Ascending aorta (tissue), 2 donors: ENCODE results near the gene CFAP410. TPM values are rescaled to one million over a fixed set of nuclear protein-coding genes. Genes with fewer than 3 reads are reported as not detected.

Experiments used
- DNase-seq, 2 donors: peaks; one replicate each; pipeline ENCODE4 v3.0.0-alpha.2; 2019; ENCODE audit warnings: low spot score in 2 of 2
- H3K27ac ChIP-seq, 2 donors: fragments of 200-600 bp; sonication (generic); one replicate each; pipeline ENCODE4 v1.5.1; 2016 to 2017; ENCODE audit warnings: mild to moderate bottlenecking in 1 of 2
- H3K27me3 ChIP-seq: fragments of 200-600 bp; sonication (generic); one replicate; pipeline ENCODE4 v1.5.1; 2017
- H3K36me3 ChIP-seq, 2 donors: fragments of 200-600 bp; sonication (generic); one replicate each; pipeline ENCODE4 v1.5.1; 2016
- H3K4me1 ChIP-seq, 2 donors: fragments of 200-600 bp; sonication (generic); one replicate each; pipeline ENCODE4 v1.5.1; 2016 to 2017; ENCODE audit warnings: mild to moderate bottlenecking in 1 of 2
- H3K4me3 ChIP-seq, 2 donors: fragments of 200-600 bp; sonication (generic); one replicate each; pipeline ENCODE4 v1.5.1; 2016 to 2017; ENCODE audit warnings: mild to moderate bottlenecking in 1 of 2
- H3K9me3 ChIP-seq, 2 donors: fragments of 200-600 bp; sonication (generic); one replicate each; pipeline ENCODE4 v1.5.1; 2016
- CTCF ChIP-seq, 3 experiments: fragments of 200-600 bp in 2 of 3; fragments of 450-650 bp in 1 of 3; sonication (generic) in 2 of 3; IDR thresholded peaks; one replicate each; pipeline ENCODE4 v1.5.1; 2016 to 2019; ENCODE audit warnings: antibody characterized with exemption in 3 of 3, mild to moderate bottlenecking in 1 of 3, moderate library complexity in 1 of 3
- intact Hi-C: fragments of 100-400 bp; cut with DNase I; formaldehyde crosslinking; loops from one replicate; pipeline ENCODE4 v1.15.1; 2023
- total RNA-seq: library from RNA; depleted of rRNA; stranded (reverse); fragments of >200 nt; gene quantifications from one replicate; pipeline ENCODE4 v1.1.0, GENCODE V29; 2016

The CFAP410 gene
- total RNA-seq, 1 donor from 2014 or later: 68.5 TPM

- TF ChIP-seq CTCF (IDR thresholded peaks at IDR 0.05): no peak
- H3K27ac ChIP-seq: no peak overlapping the region
- H3K36me3 ChIP-seq: no peaks in the 10 kb centered on the region
- H3K27me3 ChIP-seq: no peaks in the 10 kb centered on the region
- intact Hi-C loops: no loop called here
- H3K9me3 ChIP-seq: no peaks in the 10 kb centered on the region
- H3K4me1 ChIP-seq: no peaks in the 10 kb centered on the region
- peak in 1 of 2 donors; percentile 56 for DNase-seq
- H3K4me3 ChIP-seq: no peak overlapping the region
These were observed 38.2 kb upstream of the CFAP410 start for GRCh38 chr21:44377201-44377921.

- Histone ChIP-seq H3K9me3 (no peaks in the 10 kb centered on the region), H3K4me3 (no peak overlapping the region), H3K27ac (no peak overlapping the region), H3K27me3 (no peaks in the 10 kb centered on the region), H3K4me1 (no peaks in the 10 kb centered on the region), H3K36me3 (no peaks in the 10 kb centered on the region)
- TF ChIP-seq CTCF (IDR thresholded peaks at IDR 0.05): no peak
- peak in 1 of 2 donors; percentile 56 for DNase-seq
- intact Hi-C loops: no loop called here
These were observed 37.4 kb upstream of the CFAP410 start for GRCh38 chr21:44376606-44377005.

- no peaks in the 10 kb centered on the region for H3K9me3 ChIP-seq
- intact Hi-C loops: no loop called here
- peak in 1 of 2 donors; percentile 50 for DNase-seq
- no peaks in the 10 kb centered on the region for H3K36me3 ChIP-seq
- H3K4me3 ChIP-seq: no peak overlapping the region
- no peaks in the 10 kb centered on the region for H3K4me1 ChIP-seq
- H3K27ac ChIP-seq: no peak overlapping the region
- no peak for TF ChIP-seq CTCF (IDR thresholded peaks at IDR 0.05)
- no peaks in the 10 kb centered on the region for H3K27me3 ChIP-seq
These were observed 36.6 kb upstream of the CFAP410 start for GRCh38 chr21:44375761-44376241.

GRCh38 chr21:44375281-44375651 is 36.1 kb upstream of the CFAP410 start:
- no peak overlapping the region for H3K4me3 ChIP-seq
- DNase-seq: peak in 1 of 2 donors; percentile 75
- H3K27ac ChIP-seq: no peak overlapping the region
- no peaks in the 10 kb centered on the region for H3K4me1 ChIP-seq
- H3K27me3 ChIP-seq: no peaks in the 10 kb centered on the region
- no peaks in the 10 kb centered on the region for H3K36me3 ChIP-seq
- H3K9me3 ChIP-seq: no peaks in the 10 kb centered on the region
- TF ChIP-seq CTCF (IDR thresholded peaks at IDR 0.05): no peak
- intact Hi-C loops: no loop called here

GRCh38 chr21:44374601-44375280 is 35.6 kb upstream of the CFAP410 start:
- no peak for TF ChIP-seq CTCF (IDR thresholded peaks at IDR 0.05)
- Histone ChIP-seq H3K27me3 (no peaks in the 10 kb centered on the region), H3K9me3 (no peaks in the 10 kb centered on the region), H3K27ac (no peak overlapping the region), H3K36me3 (no peaks in the 10 kb centered on the region), H3K4me1 (no peaks in the 10 kb centered on the region), H3K4me3 (no peak overlapping the region)
- intact Hi-C loops: no loop called here
- DNase-seq: peak in 1 of 2 donors; percentile 39
